Fibroblast of lung (primary cell): Measurements from ENCODE around the gene LCN2.

ENCODE experiments used
- EZH2 ChIP-seq: IDR thresholded peaks from 2 replicates; pipeline ENCODE4 v1.5.1; 2012; ENCODE audit warnings: low read length, control low read depth, mild to moderate bottlenecking; ENCODE audit errors: missing control alignments
- TF ChIP-seq, protein P1 (sequence below), 2 donors: IDR thresholded peaks in 1 of 2; conservative IDR thresholded peaks in 1 of 2; 1 replicate in 1 of 2; 2 replicates in 1 of 2; pipeline ENCODE4 v1.5.1; 2011 to 2012; ENCODE audit warnings: low read length in 2 of 2, control low read depth in 1 of 2, inconsistent platforms in 1 of 2, low read depth in 1 of 2, mild to moderate bottlenecking in 1 of 2

- TF ChIP-seq, protein P1, sequence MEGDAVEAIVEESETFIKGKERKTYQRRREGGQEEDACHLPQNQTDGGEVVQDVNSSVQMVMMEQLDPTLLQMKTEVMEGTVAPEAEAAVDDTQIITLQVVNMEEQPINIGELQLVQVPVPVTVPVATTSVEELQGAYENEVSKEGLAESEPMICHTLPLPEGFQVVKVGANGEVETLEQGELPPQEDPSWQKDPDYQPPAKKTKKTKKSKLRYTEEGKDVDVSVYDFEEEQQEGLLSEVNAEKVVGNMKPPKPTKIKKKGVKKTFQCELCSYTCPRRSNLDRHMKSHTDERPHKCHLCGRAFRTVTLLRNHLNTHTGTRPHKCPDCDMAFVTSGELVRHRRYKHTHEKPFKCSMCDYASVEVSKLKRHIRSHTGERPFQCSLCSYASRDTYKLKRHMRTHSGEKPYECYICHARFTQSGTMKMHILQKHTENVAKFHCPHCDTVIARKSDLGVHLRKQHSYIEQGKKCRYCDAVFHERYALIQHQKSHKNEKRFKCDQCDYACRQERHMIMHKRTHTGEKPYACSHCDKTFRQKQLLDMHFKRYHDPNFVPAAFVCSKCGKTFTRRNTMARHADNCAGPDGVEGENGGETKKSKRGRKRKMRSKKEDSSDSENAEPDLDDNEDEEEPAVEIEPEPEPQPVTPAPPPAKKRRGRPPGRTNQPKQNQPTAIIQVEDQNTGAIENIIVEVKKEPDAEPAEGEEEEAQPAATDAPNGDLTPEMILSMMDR (conservative IDR thresholded peaks at IDR 0.05 in 1 of 2, IDR thresholded peaks at IDR 0.05 in 1 of 2; ENCODE audit: low read depth in 1 of 2, low read length in 2 of 2) = no peak
- no peak for TF ChIP-seq EZH2
These were observed 42.9 kb upstream of the LCN2 start for GRCh38 chr9:128106181-128106939.
